ENCODE results near the gene COPG1. TPM values are rescaled to one million over a fixed set of nuclear protein-coding genes. Genes with fewer than 3 reads are reported as not detected.

The COPG1 gene
- total RNA-seq, 3 donors from 2014 or later (not counting 1 experiment from before 2014, with no cell fraction given): 127 to 141 (median 135) TPM

DNA sequence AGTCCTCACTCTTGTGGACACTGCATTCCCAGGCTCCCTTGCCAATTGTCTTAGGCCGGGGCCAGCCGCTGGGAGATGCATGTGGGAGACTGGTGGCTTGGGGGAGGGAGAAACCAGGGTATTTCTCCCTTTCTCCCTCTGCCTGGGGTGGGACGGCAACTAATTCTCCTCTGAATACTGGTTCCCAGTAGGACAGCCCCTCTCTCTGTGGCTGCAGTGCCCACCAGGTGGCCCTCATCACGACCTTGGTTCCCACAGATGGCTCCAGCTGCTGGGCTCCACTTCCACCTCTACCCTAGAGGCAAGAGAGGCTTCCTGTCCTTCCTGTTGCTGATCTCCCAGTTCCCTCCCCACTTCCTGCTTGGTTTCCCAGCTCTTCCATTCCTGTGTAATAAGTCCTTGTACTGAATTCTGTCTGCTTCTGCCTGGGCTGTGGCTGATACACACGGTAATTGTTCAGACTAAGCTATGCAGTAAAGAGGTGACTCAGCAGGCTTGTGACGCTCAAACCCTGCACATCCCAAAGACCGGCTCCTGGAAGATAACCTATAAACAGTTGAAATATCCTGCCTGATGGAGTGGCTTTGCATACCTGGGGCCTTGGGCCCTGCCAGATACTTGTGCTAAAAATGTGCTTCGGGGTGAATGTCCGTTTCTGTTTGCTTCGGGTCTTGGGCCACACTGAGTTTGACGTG is 20.4 kb upstream of the COPG1 start:
- H3K36me3 ChIP-seq (ENCODE audit: control insufficient read depth, insufficient read depth, low read length): no peaks in the 10 kb centered on the region
- no peak overlapping the region for H3K4me3 Mint-ChIP-seq
- intact Hi-C loops (cut with micrococcal nuclease): no loop called here
- WGBS (ENCODE audit: insufficient coverage): 74% methylated on average over 11 of the region's 11 CpGs
- H3K9me3 Mint-ChIP-seq: no peaks in the 10 kb centered on the region
- H3K4me1 ChIP-seq (ENCODE audit: control insufficient read depth, insufficient read depth, low read length): peaks cover 43% of the 10 kb centered on the region
- H3K27ac Mint-ChIP-seq: no peak overlapping the region
- H3K27me3 Mint-ChIP-seq (ENCODE audit: low read depth in 2 of 2): peaks cover 2 to 6% of the 10 kb centered on the region in 2 donors
- H3K4me3 ChIP-seq (ENCODE audit: low read length): no peak overlapping the region
- TF ChIP-seq CTCF (IDR thresholded peaks at IDR 0.05): no peak
- H3K36me3 Mint-ChIP-seq: no peaks in the 10 kb centered on the region
- ATAC-seq: no peak
- H3K27ac ChIP-seq (ENCODE audit: low read length): no peak overlapping the region
- no peaks in the 10 kb centered on the region for H3K9me3 ChIP-seq (ENCODE audit: control insufficient read depth, insufficient read depth, low read length)
- no peak for DNase-seq
- no peaks in the 10 kb centered on the region for H3K27me3 ChIP-seq (ENCODE audit: control insufficient read depth, insufficient read depth, low read length)
- H3K4me1 Mint-ChIP-seq: peaks cover 10 to 18% of the 10 kb centered on the region in 2 donors

- Mint-ChIP-seq H3K36me3 (no peaks in the 10 kb centered on the region), H3K27me3 (ENCODE audit: low read depth in 2 of 2) (peaks cover 2 to 6% of the 10 kb centered on the region in 2 donors), H3K4me1 (peaks cover 6 to 13% of the 10 kb centered on the region in 2 donors), H3K9me3 (no peaks in the 10 kb centered on the region), H3K4me3 (no peak overlapping the region), H3K27ac (peak overlapping the region in 1 of 2 donors; percentile 20)
- intact Hi-C loops (cut with micrococcal nuclease): no loop called here
- no peak for TF ChIP-seq CTCF (IDR thresholded peaks at IDR 0.05)
- ATAC-seq (peak; percentile 42 to 65 (median 51)), DNase-seq (no peak)
- Histone ChIP-seq H3K27ac (ENCODE audit: low read length) (peak overlapping the region; percentile 56), H3K9me3 (ENCODE audit: control insufficient read depth, insufficient read depth, low read length) (no peaks in the 10 kb centered on the region), H3K36me3 (ENCODE audit: control insufficient read depth, insufficient read depth, low read length) (no peaks in the 10 kb centered on the region), H3K27me3 (ENCODE audit: control insufficient read depth, insufficient read depth, low read length) (no peaks in the 10 kb centered on the region), H3K4me1 (ENCODE audit: control insufficient read depth, insufficient read depth, low read length) (peaks cover 47% of the 10 kb centered on the region), H3K4me3 (ENCODE audit: low read length) (no peak overlapping the region)
- 61% methylated on average over 5 of the region's 7 CpGs for WGBS (ENCODE audit: insufficient coverage)
Observed at GRCh38 chr3:129230311-129231019, 18.9 kb upstream of the COPG1 start.

- no peak overlapping the region for H3K4me3 ChIP-seq (ENCODE audit: low read length)
- WGBS (ENCODE audit: insufficient coverage): 95% methylated on average over 10 of the region's 10 CpGs
Observed at GRCh38 chr3:129231331-129232119, 17.9 kb upstream of the COPG1 start.

More at GRCh38 chr3:129231331-129232119, 17.9 kb upstream of the COPG1 start:
- Mint-ChIP-seq H3K4me1 (peaks cover 6 to 13% of the 10 kb centered on the region in 2 donors), H3K27me3 (ENCODE audit: low read depth in 2 of 2) (peaks cover 2 to 6% of the 10 kb centered on the region in 2 donors), H3K9me3 (no peaks in the 10 kb centered on the region), H3K36me3 (no peaks in the 10 kb centered on the region), H3K27ac (no peak overlapping the region), H3K4me3 (no peak overlapping the region)
- no peak overlapping the region for H3K27ac ChIP-seq (ENCODE audit: low read length)
- no peak for TF ChIP-seq CTCF (IDR thresholded peaks at IDR 0.05)
- H3K27me3 ChIP-seq (ENCODE audit: control insufficient read depth, insufficient read depth, low read length): no peaks in the 10 kb centered on the region
- H3K4me1 ChIP-seq (ENCODE audit: control insufficient read depth, insufficient read depth, low read length): peaks cover 40% of the 10 kb centered on the region
- no peaks in the 10 kb centered on the region for H3K9me3 ChIP-seq (ENCODE audit: control insufficient read depth, insufficient read depth, low read length)
- H3K36me3 ChIP-seq (ENCODE audit: control insufficient read depth, insufficient read depth, low read length): no peaks in the 10 kb centered on the region
- DNase-seq (no peak), ATAC-seq (peak in 1 of 3 donors; percentile 32)
- intact Hi-C loops (cut with micrococcal nuclease): no loop called here
